Activated CD4-positive, alpha-beta memory T cell treated with anti-CD3 and anti-CD28 coated beads for 36 hours (primary cell): ENCODE measurements around the gene RAB20. TPM values are rescaled to one million over a fixed set of nuclear protein-coding genes. Genes with fewer than 3 reads are reported as not detected.
"Not testable (repeated sequence)": the region's sequence is repeated elsewhere in the genome, so short reads cannot be mapped to it uniquely, and the experiment has no call there.

Experiments
- CTCF ChIA-PET: fragments of 350-600 bp; sonication (Branson Sonifier 250); formaldehyde crosslinking; loops from one replicate; lab custom pipeline; 2021; ENCODE audit warnings: antibody characterized with exemption, inconsistent platforms; lab: Charles Lee
- POLR2A ChIA-PET: fragments of 350-600 bp; sonication (Branson Sonifier 250); formaldehyde crosslinking; loops from one replicate; lab custom pipeline; 2021; ENCODE audit warnings: antibody characterized with exemption; lab: Charles Lee
- DNase-seq: peaks from one replicate; pipeline ENCODE4 v3.0.0-alpha.2; 2020
- H3K27ac Mint-ChIP-seq: one replicate; pipeline ENCODE4 v1.8.0; 2021; ENCODE audit warnings: mixed read lengths
- H3K27me3 Mint-ChIP-seq: one replicate; pipeline ENCODE4 v1.8.0; 2021; ENCODE audit warnings: mixed read lengths
- H3K36me3 Mint-ChIP-seq: one replicate; pipeline ENCODE4 v1.8.0; 2021; ENCODE audit warnings: mixed read lengths
- H3K4me1 Mint-ChIP-seq: one replicate; pipeline ENCODE4 v1.8.0; 2021; ENCODE audit warnings: low read depth, mixed read lengths
- H3K4me3 Mint-ChIP-seq: one replicate; pipeline ENCODE4 v1.8.0; 2021; ENCODE audit warnings: mild to moderate bottlenecking, mixed read lengths
- H3K9me3 Mint-ChIP-seq: one replicate; pipeline ENCODE4 v1.8.0; 2021; ENCODE audit warnings: mixed read lengths
- intact Hi-C: fragments of 100-400 bp; cut with micrococcal nuclease; formaldehyde crosslinking; loops from one replicate; pipeline ENCODE4 v1.15.1; 2023
- total RNA-seq, 2 experiments: library from RNA; stranded (reverse); gene quantifications; one replicate each; pipeline ENCODE4 v1.2.3, GENCODE V29; 2021

RAB20 gene, protein sequence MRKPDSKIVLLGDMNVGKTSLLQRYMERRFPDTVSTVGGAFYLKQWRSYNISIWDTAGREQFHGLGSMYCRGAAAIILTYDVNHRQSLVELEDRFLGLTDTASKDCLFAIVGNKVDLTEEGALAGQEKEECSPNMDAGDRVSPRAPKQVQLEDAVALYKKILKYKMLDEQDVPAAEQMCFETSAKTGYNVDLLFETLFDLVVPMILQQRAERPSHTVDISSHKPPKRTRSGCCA
- 1 to 10 TPM; 1.4 to 2.1 TPM for total RNA-seq

DNA sequence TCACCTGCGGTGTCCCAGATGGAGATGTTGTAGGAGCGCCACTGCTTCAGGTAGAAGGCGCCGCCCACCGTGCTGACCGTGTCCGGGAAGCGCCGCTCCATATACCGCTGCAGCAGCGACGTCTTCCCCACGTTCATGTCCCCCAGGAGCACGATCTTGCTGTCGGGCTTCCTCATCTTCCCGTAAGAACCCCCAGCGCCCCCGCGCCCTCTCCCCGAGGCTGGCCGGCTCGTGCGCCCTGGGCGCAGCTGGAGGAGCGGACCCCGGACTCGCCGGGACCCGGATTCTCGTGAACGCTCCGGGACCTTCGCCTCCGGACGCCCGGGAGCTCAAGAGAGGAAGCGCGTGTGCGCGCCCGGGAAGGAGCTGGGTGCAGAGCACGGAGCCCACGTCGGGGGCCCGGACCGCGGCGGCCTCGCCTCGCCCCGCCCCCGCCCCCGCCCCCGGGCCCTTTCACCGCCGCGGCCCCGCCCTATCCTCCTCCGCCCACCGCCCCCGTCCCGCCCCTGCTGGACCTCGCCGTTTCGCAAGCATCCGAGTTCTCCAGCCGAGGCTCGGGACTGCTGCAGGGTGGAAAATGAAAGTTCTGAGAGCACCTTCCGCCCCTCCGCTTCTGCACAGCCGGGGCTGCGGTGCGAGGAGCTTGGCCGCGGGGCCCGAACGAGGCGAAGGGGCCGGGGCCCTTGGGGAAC, at the start of gene RAB20:
RAB20 (minus strand) TSS at position 379 of the 692 bp plus-strand sequence; CDS start at position 176, 203 bp downstream.
- H3K36me3 Mint-ChIP-seq: no peaks in the 10 kb centered on the region
- peak within 1 kb of the TSS; percentile 50 for H3K27ac Mint-ChIP-seq
- peaks cover 4% of the 10 kb centered on the region for H3K27me3 Mint-ChIP-seq
- DNase-seq: peak; percentile 64
- H3K9me3 Mint-ChIP-seq: no peaks in the 10 kb centered on the region
- POLR2A ChIA-PET: no interaction called here
- peaks cover 18% of the 10 kb centered on the region for H3K4me1 Mint-ChIP-seq
- CTCF ChIA-PET: interaction anchor here (0.7 to 1.2 kb wide), 2 partner anchors 15 to 106 kb away, joined by 3 to 5 read pairs; no protein-coding TSS in a partner anchor
- H3K4me3 Mint-ChIP-seq: peak within 1 kb of the TSS; percentile 86
- intact Hi-C loops: loop anchor here (5.0 kb wide), 2 partner anchors 56 to 104 kb away; partner anchors contain the start of gene NAXD

- H3K36me3 Mint-ChIP-seq: peaks cover 2% of the 10 kb centered on the region
- H3K9me3 Mint-ChIP-seq: peaks cover 4% of the 10 kb centered on the region
- peak; percentile 55 for DNase-seq
- intact Hi-C loops: loop anchor here (1.0 to 10.0 kb wide), 3 partner anchors 104 to 544 kb away; no protein-coding TSS in a partner anchor
- no peaks in the 10 kb centered on the region for H3K27me3 Mint-ChIP-seq
- ChIA-PET POLR2A (no interaction called here), CTCF (interaction anchor here (1.7 kb wide), 1 partner anchor 17 kb away, joined by 6 read pairs; no protein-coding TSS in a partner anchor)
- H3K4me1 Mint-ChIP-seq: peaks cover 17% of the 10 kb centered on the region
- H3K27ac Mint-ChIP-seq: peak overlapping the region; percentile 68
- no peak overlapping the region for H3K4me3 Mint-ChIP-seq
Observed at GRCh38 chr13:110610955-110611595, 49.6 kb upstream of the RAB20 start.

- peaks cover 14% of the 10 kb centered on the region for H3K4me1 Mint-ChIP-seq
- H3K4me3 Mint-ChIP-seq: no peak overlapping the region
- POLR2A ChIA-PET: no interaction called here
- peaks cover 3% of the 10 kb centered on the region for H3K27me3 Mint-ChIP-seq
- intact Hi-C loops: no loop called here
- H3K27ac Mint-ChIP-seq: no peak overlapping the region
- H3K36me3 Mint-ChIP-seq: no peaks in the 10 kb centered on the region
- no peaks in the 10 kb centered on the region for H3K9me3 Mint-ChIP-seq
- CTCF ChIA-PET: no interaction called here
- DNase-seq: no peak
Observed at GRCh38 chr13:110607675-110608224, 46.2 kb upstream of the RAB20 start.

- H3K36me3 Mint-ChIP-seq, H3K27ac Mint-ChIP-seq, H3K27me3 Mint-ChIP-seq, H3K4me3 Mint-ChIP-seq, POLR2A ChIA-PET, intact Hi-C loops, DNase-seq, CTCF ChIA-PET, H3K4me1 Mint-ChIP-seq, H3K9me3 Mint-ChIP-seq: not testable (repeated sequence)
Observed at GRCh38 chr13:110606281-110606680, 44.8 kb upstream of the RAB20 start.

DNA sequence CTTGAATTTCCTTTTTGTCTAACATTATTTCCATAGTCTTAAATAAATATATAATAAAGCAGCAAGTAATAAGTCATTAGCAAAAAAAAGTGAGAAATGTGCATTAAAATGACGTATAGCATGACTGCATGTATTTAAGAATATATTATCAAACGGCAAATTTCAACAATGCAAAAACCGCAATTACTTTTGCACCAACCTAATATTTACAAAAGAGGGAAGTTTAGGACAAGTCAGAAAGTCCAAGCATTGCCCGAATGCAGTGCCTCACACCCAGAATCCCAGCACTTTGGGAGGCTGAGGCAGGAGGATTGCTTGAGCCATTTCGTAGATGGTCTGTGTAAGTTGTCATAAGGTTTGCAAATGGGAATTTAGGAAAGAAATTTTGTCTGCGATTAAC, 43.6 kb upstream of the RAB20 start:
- Mint-ChIP-seq H3K36me3 (no peaks in the 10 kb centered on the region), H3K4me3 (no peak overlapping the region), H3K27ac (no peak overlapping the region), H3K9me3 (no peaks in the 10 kb centered on the region), H3K27me3 (peaks cover 9% of the 10 kb centered on the region), H3K4me1 (no peaks in the 10 kb centered on the region)
- DNase-seq: no peak
- ChIA-PET POLR2A (no interaction called here), CTCF (no interaction called here)
- intact Hi-C loops: no loop called here

DNA sequence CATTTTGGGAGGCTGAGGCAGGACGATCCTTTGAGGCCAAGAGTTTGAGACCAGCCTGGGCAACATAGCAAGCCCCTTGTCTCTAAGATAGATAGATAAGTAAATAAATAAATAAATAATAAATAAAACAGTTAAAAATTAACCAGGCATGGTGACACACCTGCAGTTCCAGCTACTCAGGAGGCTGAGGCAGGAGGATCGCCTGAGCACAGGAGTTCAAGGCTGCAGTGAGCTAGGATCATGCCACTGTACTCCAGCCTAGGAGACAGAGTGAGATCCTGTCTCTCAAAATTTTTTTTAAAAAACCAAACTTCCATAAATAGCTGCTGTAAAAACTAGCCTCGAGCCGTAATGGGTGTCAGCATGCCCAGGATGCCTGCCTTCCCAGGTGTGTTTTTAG, 39.5 kb upstream of the RAB20 start:
- POLR2A ChIA-PET: no interaction called here
- CTCF ChIA-PET: no interaction called here
- H3K4me1 Mint-ChIP-seq: no peaks in the 10 kb centered on the region
- no peaks in the 10 kb centered on the region for H3K36me3 Mint-ChIP-seq
- intact Hi-C loops: no loop called here
- H3K4me3 Mint-ChIP-seq: no peak overlapping the region
- H3K27me3 Mint-ChIP-seq: peaks cover 9% of the 10 kb centered on the region
- no peak overlapping the region for H3K27ac Mint-ChIP-seq
- no peaks in the 10 kb centered on the region for H3K9me3 Mint-ChIP-seq
- DNase-seq: no peak

GRCh38 chr13:110600261-110600819, 38.8 kb upstream of the RAB20 start:
- ChIA-PET POLR2A (no interaction called here), CTCF (no interaction called here)
- DNase-seq: no peak
- intact Hi-C loops: no loop called here
- Mint-ChIP-seq H3K4me3 (no peak overlapping the region), H3K36me3 (no peaks in the 10 kb centered on the region), H3K27me3 (peaks cover 9% of the 10 kb centered on the region), H3K4me1 (no peaks in the 10 kb centered on the region), H3K9me3 (no peaks in the 10 kb centered on the region), H3K27ac (no peak overlapping the region)

DNA sequence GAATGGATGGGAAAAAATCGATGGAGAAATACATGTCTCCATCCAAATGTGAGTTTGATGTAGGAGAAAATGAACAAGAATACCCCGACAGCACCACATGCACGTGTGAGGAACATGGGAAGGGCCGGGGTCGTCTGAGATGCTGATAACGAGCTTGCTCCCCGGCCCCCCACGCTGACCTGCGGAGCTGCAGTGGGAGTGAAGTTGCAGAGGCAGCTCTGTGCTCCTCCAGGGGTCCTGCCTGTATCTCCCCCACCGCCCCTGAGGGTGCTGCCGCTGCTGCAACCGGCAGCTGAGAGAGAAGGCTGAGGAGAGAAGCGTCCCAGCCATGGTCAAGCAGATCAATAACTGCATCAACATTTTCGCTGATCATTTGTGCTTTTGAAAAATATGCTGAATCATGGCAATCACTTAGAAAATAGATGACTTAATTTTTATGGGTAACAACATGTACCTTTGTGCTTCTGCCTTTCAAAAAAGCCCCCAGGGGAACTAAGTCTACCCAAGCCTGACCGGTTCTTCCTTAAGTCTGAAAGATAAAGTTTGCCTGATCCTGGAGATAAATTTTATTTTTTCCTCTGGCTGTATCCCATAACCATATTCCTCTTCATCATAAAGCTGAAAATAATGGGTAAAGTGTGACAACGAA, 35.6 kb upstream of the RAB20 start:
- intact Hi-C loops: loop anchor here (10.0 kb wide), 1 partner anchor 458 kb away; no protein-coding TSS in a partner anchor
- no peaks in the 10 kb centered on the region for H3K9me3 Mint-ChIP-seq

DNA sequence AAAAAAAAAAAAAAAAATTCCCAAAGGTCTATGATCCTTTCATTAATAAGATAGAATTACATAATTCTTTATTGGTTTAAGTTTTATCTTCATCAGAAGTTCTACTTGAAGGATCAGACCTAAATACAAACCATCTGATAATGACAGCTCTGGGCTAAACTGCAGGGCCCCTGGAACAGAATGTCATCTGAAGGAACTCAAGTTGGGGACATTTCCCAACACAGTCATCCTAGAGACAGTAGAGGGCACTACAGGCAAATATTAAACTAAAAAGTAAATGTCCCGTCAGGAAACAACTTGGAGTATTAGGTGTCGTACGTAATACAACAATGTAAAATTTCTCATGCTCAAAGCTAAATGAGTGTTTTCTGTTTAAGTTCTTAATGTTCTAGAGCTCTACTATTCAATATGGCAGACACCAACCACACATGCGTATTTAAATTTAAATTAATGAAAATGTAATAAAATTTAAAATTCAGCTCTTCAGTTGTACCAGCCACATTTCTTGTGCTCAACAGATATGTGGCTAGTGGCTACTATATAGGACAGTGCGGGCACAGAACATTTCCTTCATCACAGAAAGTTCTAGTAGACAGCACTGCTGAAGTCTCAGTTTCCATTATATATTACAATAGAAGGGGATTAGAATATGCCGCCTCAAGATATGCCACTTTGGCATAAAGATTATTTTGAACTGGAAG, 32.1 kb upstream of the RAB20 start:
- H3K4me3 Mint-ChIP-seq: no peak overlapping the region
- no peak overlapping the region for H3K27ac Mint-ChIP-seq
- intact Hi-C loops: loop anchor here (1.0 to 10.0 kb wide), 2 partner anchors 226 to 461 kb away; no protein-coding TSS in a partner anchor
- POLR2A ChIA-PET: interaction anchor here (0.7 kb wide), 1 partner anchor 45 kb away, joined by 3 read pairs; no protein-coding TSS in a partner anchor
- DNase-seq: no peak
- H3K36me3 Mint-ChIP-seq: no peaks in the 10 kb centered on the region
- H3K27me3 Mint-ChIP-seq: peaks cover 3% of the 10 kb centered on the region
- H3K4me1 Mint-ChIP-seq: peaks cover 1% of the 10 kb centered on the region
- H3K9me3 Mint-ChIP-seq: no peaks in the 10 kb centered on the region
- CTCF ChIA-PET: interaction anchor here (0.6 to 1.7 kb wide), 23 partner anchors 10 to 1393 kb away, joined by 3 to 18 read pairs (median 4); partner anchors contain the start of gene NAXD

More for the DNA sequence above, 35.6 kb upstream of the RAB20 start:
- no peak overlapping the region for H3K27ac Mint-ChIP-seq
- H3K4me3 Mint-ChIP-seq: no peak overlapping the region
- no peaks in the 10 kb centered on the region for H3K36me3 Mint-ChIP-seq
- H3K27me3 Mint-ChIP-seq: peaks cover 4% of the 10 kb centered on the region
- peaks cover 1% of the 10 kb centered on the region for H3K4me1 Mint-ChIP-seq
- ChIA-PET CTCF (interaction anchor here (0.7 to 2.5 kb wide), 3 partner anchors 97 to 221 kb away, joined by 3 to 12 read pairs (median 4); no protein-coding TSS in a partner anchor), POLR2A (no interaction called here)
- DNase-seq: no peak

DNA sequence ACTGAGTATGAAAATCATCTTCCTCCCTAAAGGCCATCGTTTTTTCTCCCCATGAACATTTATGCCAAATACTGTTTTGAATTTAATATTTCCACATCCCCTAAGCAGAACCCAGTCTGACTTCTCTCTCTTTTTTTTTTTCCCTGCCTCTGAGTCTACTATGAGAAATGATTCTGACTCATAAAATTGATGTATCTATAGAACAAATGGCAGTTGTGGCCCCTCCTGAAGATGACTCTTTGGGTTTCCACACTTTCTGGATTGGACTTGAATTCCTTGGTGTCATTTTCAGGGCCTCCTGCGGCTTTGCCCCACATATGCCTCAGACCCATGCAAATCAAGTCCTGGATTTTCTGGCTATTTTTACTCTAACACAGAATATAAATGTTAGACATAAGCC, 31.1 kb upstream of the RAB20 start:
- peaks cover 1% of the 10 kb centered on the region for H3K4me1 Mint-ChIP-seq
- intact Hi-C loops: loop anchor here (1.0 to 10.0 kb wide), 2 partner anchors 227 to 462 kb away; no protein-coding TSS in a partner anchor
- no peak for DNase-seq
- ChIA-PET POLR2A (no interaction called here), CTCF (interaction anchor here (1.5 kb wide), 1 partner anchor 26 kb away, joined by 4 read pairs; no protein-coding TSS in a partner anchor)
- no peaks in the 10 kb centered on the region for H3K9me3 Mint-ChIP-seq
- H3K27ac Mint-ChIP-seq: no peak overlapping the region
- no peaks in the 10 kb centered on the region for H3K36me3 Mint-ChIP-seq
- peaks cover 3% of the 10 kb centered on the region for H3K27me3 Mint-ChIP-seq
- H3K4me3 Mint-ChIP-seq: no peak overlapping the region
